ENCODE data around the gene PRKCB. TPM values are rescaled to one million over a fixed set of nuclear protein-coding genes. Genes with fewer than 3 reads are reported as not detected.

Gene PRKCB
- total RNA-seq, 4 donors from 2014 or later, result 0.29 to 9.5 (median 2.9) TPM

GRCh38 chr16:23827057-23827456 is 8.7 kb upstream of the PRKCB start:
- DNase-seq, result no peak
- no peaks in the 10 kb centered on the region for H3K9me3 ChIP-seq
- H3K4me1 ChIP-seq, result no peaks in the 10 kb centered on the region
- no peak overlapping the region for H3K27ac ChIP-seq
- H3K27me3 ChIP-seq, result no peaks in the 10 kb centered on the region
- no peaks in the 10 kb centered on the region for H3K36me3 ChIP-seq
- TF ChIP-seq, protein P1, sequence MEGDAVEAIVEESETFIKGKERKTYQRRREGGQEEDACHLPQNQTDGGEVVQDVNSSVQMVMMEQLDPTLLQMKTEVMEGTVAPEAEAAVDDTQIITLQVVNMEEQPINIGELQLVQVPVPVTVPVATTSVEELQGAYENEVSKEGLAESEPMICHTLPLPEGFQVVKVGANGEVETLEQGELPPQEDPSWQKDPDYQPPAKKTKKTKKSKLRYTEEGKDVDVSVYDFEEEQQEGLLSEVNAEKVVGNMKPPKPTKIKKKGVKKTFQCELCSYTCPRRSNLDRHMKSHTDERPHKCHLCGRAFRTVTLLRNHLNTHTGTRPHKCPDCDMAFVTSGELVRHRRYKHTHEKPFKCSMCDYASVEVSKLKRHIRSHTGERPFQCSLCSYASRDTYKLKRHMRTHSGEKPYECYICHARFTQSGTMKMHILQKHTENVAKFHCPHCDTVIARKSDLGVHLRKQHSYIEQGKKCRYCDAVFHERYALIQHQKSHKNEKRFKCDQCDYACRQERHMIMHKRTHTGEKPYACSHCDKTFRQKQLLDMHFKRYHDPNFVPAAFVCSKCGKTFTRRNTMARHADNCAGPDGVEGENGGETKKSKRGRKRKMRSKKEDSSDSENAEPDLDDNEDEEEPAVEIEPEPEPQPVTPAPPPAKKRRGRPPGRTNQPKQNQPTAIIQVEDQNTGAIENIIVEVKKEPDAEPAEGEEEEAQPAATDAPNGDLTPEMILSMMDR (IDR thresholded peaks at IDR 0.05), result no peak
- no peak for TF ChIP-seq POLR2A (IDR thresholded peaks at IDR 0.05)
- no peak overlapping the region for H3K4me3 ChIP-seq
- intact Hi-C loops (cut with DNase I; ENCODE audit: low total_unique reads), result no loop called here

GRCh38 chr16:23829454-23829853 is 6.3 kb upstream of the PRKCB start:
- Histone ChIP-seq H3K27me3 (no peaks in the 10 kb centered on the region), H3K9me3 (no peaks in the 10 kb centered on the region), H3K27ac (no peak overlapping the region), H3K4me1 (no peaks in the 10 kb centered on the region), H3K36me3 (no peaks in the 10 kb centered on the region), H3K4me3 (no peak overlapping the region)
- TF ChIP-seq, protein P1 (IDR thresholded peaks at IDR 0.05), result no peak
- no peak for TF ChIP-seq POLR2A (IDR thresholded peaks at IDR 0.05)
- no peak for DNase-seq
- intact Hi-C loops (cut with DNase I; ENCODE audit: low total_unique reads), result no loop called here

- no peaks in the 10 kb centered on the region for H3K27me3 ChIP-seq
- DNase-seq, result no peak
- intact Hi-C loops (cut with DNase I; ENCODE audit: low total_unique reads), result no loop called here
- no peak overlapping the region for H3K27ac ChIP-seq
- no peak for TF ChIP-seq POLR2A (IDR thresholded peaks at IDR 0.05)
- TF ChIP-seq, protein P1 (IDR thresholded peaks at IDR 0.05), result no peak
- no peaks in the 10 kb centered on the region for H3K4me1 ChIP-seq
- H3K9me3 ChIP-seq, result no peaks in the 10 kb centered on the region
- H3K4me3 ChIP-seq, result no peak overlapping the region
- no peaks in the 10 kb centered on the region for H3K36me3 ChIP-seq
These were observed 5.5 kb upstream of the PRKCB start for GRCh38 chr16:23830276-23830675.

DNA sequence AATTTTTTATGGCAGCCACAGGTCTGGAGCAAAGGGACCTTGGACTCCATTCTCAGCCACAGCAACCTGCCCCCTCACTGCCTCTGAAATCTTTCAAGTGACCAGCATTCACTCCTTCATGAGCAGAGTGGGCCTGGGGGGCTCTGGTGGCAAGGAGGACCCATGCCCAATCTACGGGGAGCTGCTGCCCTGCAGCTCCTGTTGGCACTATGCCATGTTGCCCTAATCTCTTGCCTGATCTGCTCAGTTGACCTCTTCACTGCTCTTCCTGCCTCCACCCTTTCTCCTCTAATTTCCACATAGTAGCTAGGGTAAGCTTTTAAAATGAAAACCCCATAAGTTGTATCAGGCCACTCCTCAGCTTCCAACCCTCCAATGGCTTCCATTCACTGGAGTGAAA is 2.9 kb upstream of the PRKCB start:
- TF ChIP-seq, protein P1 (IDR thresholded peaks at IDR 0.05), result no peak
- no peak for TF ChIP-seq POLR2A (IDR thresholded peaks at IDR 0.05)
- Histone ChIP-seq H3K27me3 (no peaks in the 10 kb centered on the region), H3K4me3 (no peak overlapping the region), H3K9me3 (no peaks in the 10 kb centered on the region), H3K27ac (no peak overlapping the region), H3K36me3 (no peaks in the 10 kb centered on the region), H3K4me1 (no peaks in the 10 kb centered on the region)
- intact Hi-C loops (cut with DNase I; ENCODE audit: low total_unique reads), result no loop called here
- no peak for DNase-seq

GRCh38 chr16:23833504-23833903 is 2.3 kb upstream of the PRKCB start:
- intact Hi-C loops (cut with DNase I; ENCODE audit: low total_unique reads), result no loop called here
- H3K4me3 ChIP-seq, result no peak overlapping the region
- TF ChIP-seq POLR2A (IDR thresholded peaks at IDR 0.05), result no peak
- TF ChIP-seq, protein P1 (IDR thresholded peaks at IDR 0.05), result no peak
- H3K4me1 ChIP-seq, result no peaks in the 10 kb centered on the region
- H3K9me3 ChIP-seq, result no peaks in the 10 kb centered on the region
- no peak for DNase-seq
- no peaks in the 10 kb centered on the region for H3K27me3 ChIP-seq
- no peaks in the 10 kb centered on the region for H3K36me3 ChIP-seq
- no peak overlapping the region for H3K27ac ChIP-seq
